HUES6 (cell line): ENCODE measurements around the gene MAD1L1.
"Not testable (repeated sequence)": the region's sequence is repeated elsewhere in the genome, so short reads cannot be mapped to it uniquely, and the experiment has no call there.

ENCODE experiments used
- H3K27ac ChIP-seq: 2 replicates; pipeline ENCODE4 v1.7.0; 2013; ENCODE audit warnings: low read depth, mild to moderate bottlenecking, low read length, inconsistent platforms
- H3K27me3 ChIP-seq: 2 replicates; pipeline ENCODE4 v1.6.1; 2013; ENCODE audit warnings: low read length; ENCODE audit not compliant: control insufficient read depth, insufficient read depth
- H3K36me3 ChIP-seq: 2 replicates; pipeline ENCODE4 v1.6.1; 2013; ENCODE audit warnings: low read length; ENCODE audit not compliant: control insufficient read depth, insufficient read depth
- H3K4me1 ChIP-seq: 2 replicates; pipeline ENCODE4 v1.6.1; 2013; ENCODE audit warnings: low read length; ENCODE audit not compliant: control insufficient read depth, insufficient read depth
- H3K4me3 ChIP-seq: 2 replicates; pipeline ENCODE4 v1.5.1; 2013; ENCODE audit warnings: low read depth, low read length
- H3K9ac ChIP-seq: one replicate; pipeline ENCODE4 v1.6.1; 2013; ENCODE audit warnings: mild to moderate bottlenecking, low read length
- H3K9me3 ChIP-seq: 2 replicates; pipeline ENCODE4 v1.6.1; 2013; ENCODE audit warnings: low read depth, low read length; ENCODE audit not compliant: control insufficient read depth, insufficient read depth

Gene MAD1L1

GRCh38 chr7:1884583-1885350 lies 348.0 kb downstream of the MAD1L1 start:
- Histone ChIP-seq H3K36me3 (peaks cover 20% of the 10 kb centered on the region), H3K9ac (no peak overlapping the region), H3K9me3 (peaks cover 14% of the 10 kb centered on the region), H3K27ac (no peak overlapping the region), H3K27me3 (no peaks in the 10 kb centered on the region), H3K4me3 (no peak overlapping the region), H3K4me1 (peaks cover 10% of the 10 kb centered on the region; the same call in 1 of the 2 replicates)

GRCh38 chr7:1883834-1884582 lies 348.7 kb downstream of the MAD1L1 start:
- Histone ChIP-seq H3K27ac (no peak overlapping the region), H3K4me1 (peaks cover 10% of the 10 kb centered on the region; the same call in 1 of the 2 replicates)

DNA sequence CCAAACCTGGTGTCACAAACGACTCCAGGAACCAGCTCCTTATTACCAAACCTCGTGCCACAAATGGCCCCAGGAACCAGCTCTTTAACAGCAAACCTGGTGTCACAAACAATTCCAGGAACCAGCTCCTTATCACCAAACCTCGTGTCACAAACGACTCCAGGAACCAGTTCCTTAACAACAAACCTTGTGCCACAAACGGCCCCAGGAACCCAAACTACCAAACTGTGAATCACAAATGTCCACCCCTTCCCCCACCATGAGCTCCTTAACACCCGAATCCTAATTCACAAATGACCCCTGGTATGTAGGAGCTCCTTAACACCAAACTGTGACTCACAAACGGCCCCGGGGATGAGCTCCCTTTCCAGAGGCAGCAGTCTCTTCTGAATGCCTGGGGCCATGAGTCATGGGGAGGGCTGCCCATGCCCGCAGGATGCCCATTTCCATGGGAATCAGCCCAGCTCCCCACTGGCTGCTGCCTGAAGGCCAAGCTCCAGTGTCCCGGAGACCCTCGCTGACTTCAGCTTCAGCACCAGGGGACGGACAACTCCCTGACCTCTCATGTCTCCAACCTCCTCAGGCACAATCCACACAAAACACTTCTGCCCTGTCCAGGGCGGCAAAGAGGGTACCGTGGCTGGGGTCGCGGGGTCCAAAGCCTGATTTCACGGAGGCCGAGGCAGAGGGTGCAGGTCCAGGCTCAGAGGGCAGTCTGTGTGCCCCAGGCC lies 349.5 kb downstream of the MAD1L1 start:
- H3K27me3 ChIP-seq, result no peaks in the 10 kb centered on the region
- no peak overlapping the region for H3K4me3 ChIP-seq
- H3K27ac ChIP-seq, result no peak overlapping the region; the same call in 1 of the 2 replicates
- peaks cover 12% of the 10 kb centered on the region for H3K36me3 ChIP-seq
- H3K9ac ChIP-seq, result peak overlapping the region; percentile 40
- H3K9me3 ChIP-seq, result peaks cover 9% of the 10 kb centered on the region
- peaks cover 10% of the 10 kb centered on the region; the same call in 1 of the 2 replicates for H3K4me1 ChIP-seq

More at GRCh38 chr7:1883834-1884582, 348.7 kb downstream of the MAD1L1 start:
- peaks cover 20% of the 10 kb centered on the region for H3K36me3 ChIP-seq
- peaks cover 14% of the 10 kb centered on the region for H3K9me3 ChIP-seq
- H3K4me3 ChIP-seq, result no peak overlapping the region
- H3K27me3 ChIP-seq, result no peaks in the 10 kb centered on the region
- H3K9ac ChIP-seq, result peak overlapping the region; percentile 18

GRCh38 chr7:1882451-1882850 lies 350.3 kb downstream of the MAD1L1 start:
- Histone ChIP-seq H3K4me3 (no peak overlapping the region), H3K9me3 (peaks cover 1% of the 10 kb centered on the region; the same call in 1 of the 2 replicates), H3K4me1 (peaks cover 10% of the 10 kb centered on the region; the same call in 1 of the 2 replicates), H3K36me3 (peaks cover 4% of the 10 kb centered on the region), H3K27me3 (no peaks in the 10 kb centered on the region), H3K9ac (peak overlapping the region; percentile 40), H3K27ac (no peak overlapping the region; the same call in 1 of the 2 replicates)

GRCh38 chr7:1881946-1882345 lies 350.8 kb downstream of the MAD1L1 start:
- H3K4me1 ChIP-seq, result peaks cover 10% of the 10 kb centered on the region; the same call in 1 of the 2 replicates
- H3K27ac ChIP-seq, result 0 out of 2 replicates have a peak overlapping the region, but pooled peaks have one; percentile 16
- H3K9ac ChIP-seq, result peak overlapping the region; percentile 35

GRCh38 chr7:1876641-1877040 lies 356.1 kb downstream of the MAD1L1 start:
- not testable (repeated sequence) for H3K9me3 ChIP-seq, H3K27ac ChIP-seq, H3K27me3 ChIP-seq, H3K4me3 ChIP-seq, H3K36me3 ChIP-seq, H3K9ac ChIP-seq
- peaks cover 13% of the 10 kb centered on the region; the same call in 1 of the 2 replicates for H3K4me1 ChIP-seq

More at GRCh38 chr7:1881946-1882345, 350.8 kb downstream of the MAD1L1 start:
- Histone ChIP-seq H3K27me3 (no peaks in the 10 kb centered on the region), H3K4me3 (no peak overlapping the region), H3K36me3 (no peaks in the 10 kb centered on the region), H3K9me3 (no peaks in the 10 kb centered on the region)

- not testable (repeated sequence) for H3K27ac ChIP-seq, H3K9me3 ChIP-seq, H3K36me3 ChIP-seq, H3K4me3 ChIP-seq, H3K9ac ChIP-seq, H3K27me3 ChIP-seq
- peaks cover 13% of the 10 kb centered on the region; the same call in 1 of the 2 replicates for H3K4me1 ChIP-seq
Measured at GRCh38 chr7:1875392-1876199, 357.1 kb downstream of the MAD1L1 start.

GRCh38 chr7:1874590-1875391 lies 358.0 kb downstream of the MAD1L1 start:
- not testable (repeated sequence) for H3K9ac ChIP-seq, H3K36me3 ChIP-seq, H3K9me3 ChIP-seq, H3K27me3 ChIP-seq, H3K27ac ChIP-seq, H3K4me3 ChIP-seq
- peaks cover 13% of the 10 kb centered on the region; the same call in 1 of the 2 replicates for H3K4me1 ChIP-seq

DNA sequence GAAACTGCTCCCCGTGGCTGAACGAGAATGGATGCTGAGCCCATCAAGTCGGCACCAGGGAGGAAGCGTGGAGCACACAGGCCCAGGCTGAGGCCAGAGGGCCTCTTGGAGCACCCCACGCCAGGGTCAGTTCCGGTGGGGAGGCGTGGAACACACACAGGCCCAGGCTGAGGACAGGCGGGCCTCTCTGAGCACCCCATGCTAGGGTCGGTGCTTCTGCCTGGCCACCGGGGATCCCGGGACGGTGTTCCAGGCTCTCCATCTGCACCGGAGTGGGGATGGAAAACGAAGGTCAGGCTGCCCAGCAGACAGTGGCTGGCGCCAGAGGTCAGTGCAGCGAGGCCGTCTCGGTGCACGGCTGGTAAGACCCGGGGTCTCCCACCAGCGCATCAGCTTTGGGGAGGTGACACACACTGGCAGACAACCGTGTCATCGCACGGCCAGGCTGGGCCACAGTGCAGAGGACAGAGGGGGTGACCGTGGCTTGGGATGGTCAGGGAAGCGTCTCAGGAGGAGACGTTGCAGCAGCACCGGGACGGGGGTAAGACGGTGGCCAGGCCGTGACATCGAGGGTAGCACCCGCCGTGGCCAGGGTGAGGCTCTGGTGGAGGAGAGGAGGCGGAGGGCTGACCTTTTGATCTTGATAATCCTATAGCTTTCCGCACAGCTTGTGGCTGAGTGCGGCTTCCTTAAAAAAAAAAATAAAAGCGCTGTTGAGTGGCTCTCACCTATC lies 358.7 kb downstream of the MAD1L1 start:
- no peak overlapping the region for H3K9ac ChIP-seq
- H3K4me3 ChIP-seq, result no peak overlapping the region
- H3K4me1 ChIP-seq, result peaks cover 13% of the 10 kb centered on the region; the same call in 1 of the 2 replicates
- H3K36me3 ChIP-seq, result no peaks in the 10 kb centered on the region
- H3K9me3 ChIP-seq, result no peaks in the 10 kb centered on the region
- H3K27ac ChIP-seq, result no peak overlapping the region
- no peaks in the 10 kb centered on the region for H3K27me3 ChIP-seq
